RWPE1 (cell line): Measurements from ENCODE around the gene ANK2.

Experiments
- CTCF ChIA-PET: fragments of 350-600 bp; sonication (Branson Sonifier 250); formaldehyde crosslinking; extraction: SDS; loops from one replicate; lab custom pipeline; 2021; lab: Yijun Ruan, JAX
- POLR2A ChIA-PET: fragments of 400-600 bp; formaldehyde crosslinking; extraction: SDS; loops from one replicate; lab custom pipeline; 2020; ENCODE audit warnings: antibody characterized with exemption; ENCODE audit not compliant: low non-redundant PET; lab: Yijun Ruan, JAX
- DNase-seq: peaks from one replicate; pipeline ENCODE4 v3.0.0; 2012; ENCODE audit warnings: low spot score
- H3K27ac ChIP-seq: fragments of 450-650 bp; 2 replicates; pipeline ENCODE4 v1.5.1; 2017
- TF ChIP-seq, protein P1 (sequence below): fragments of 450-650 bp; conservative IDR thresholded peaks from 2 replicates; pipeline ENCODE4 v1.5.1; 2017; ENCODE audit warnings: low read depth, mild to moderate bottlenecking

Gene ANK2

DNA sequence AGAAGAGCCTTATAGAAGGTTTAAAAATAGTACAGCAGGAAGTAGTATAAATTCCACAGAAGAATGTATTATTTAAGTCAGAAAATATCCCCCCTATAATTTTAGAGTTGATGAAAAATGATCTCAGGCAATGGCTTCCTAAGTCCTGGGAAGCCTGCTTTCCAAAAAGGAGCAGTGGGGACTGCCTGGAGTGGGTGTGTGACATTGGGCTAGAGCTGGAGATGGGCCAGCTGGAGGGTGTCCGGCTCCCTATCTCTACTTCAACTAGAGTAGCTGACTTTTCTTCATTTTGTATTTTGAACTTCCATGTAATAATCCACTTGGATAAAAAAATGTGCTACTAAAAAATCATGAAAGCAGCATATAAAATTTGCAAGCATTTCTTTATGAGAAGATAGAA, 253.9 kb downstream of the ANK2 start:
- ChIA-PET POLR2A (no interaction called here), CTCF (no interaction called here)
- TF ChIP-seq, protein P1, sequence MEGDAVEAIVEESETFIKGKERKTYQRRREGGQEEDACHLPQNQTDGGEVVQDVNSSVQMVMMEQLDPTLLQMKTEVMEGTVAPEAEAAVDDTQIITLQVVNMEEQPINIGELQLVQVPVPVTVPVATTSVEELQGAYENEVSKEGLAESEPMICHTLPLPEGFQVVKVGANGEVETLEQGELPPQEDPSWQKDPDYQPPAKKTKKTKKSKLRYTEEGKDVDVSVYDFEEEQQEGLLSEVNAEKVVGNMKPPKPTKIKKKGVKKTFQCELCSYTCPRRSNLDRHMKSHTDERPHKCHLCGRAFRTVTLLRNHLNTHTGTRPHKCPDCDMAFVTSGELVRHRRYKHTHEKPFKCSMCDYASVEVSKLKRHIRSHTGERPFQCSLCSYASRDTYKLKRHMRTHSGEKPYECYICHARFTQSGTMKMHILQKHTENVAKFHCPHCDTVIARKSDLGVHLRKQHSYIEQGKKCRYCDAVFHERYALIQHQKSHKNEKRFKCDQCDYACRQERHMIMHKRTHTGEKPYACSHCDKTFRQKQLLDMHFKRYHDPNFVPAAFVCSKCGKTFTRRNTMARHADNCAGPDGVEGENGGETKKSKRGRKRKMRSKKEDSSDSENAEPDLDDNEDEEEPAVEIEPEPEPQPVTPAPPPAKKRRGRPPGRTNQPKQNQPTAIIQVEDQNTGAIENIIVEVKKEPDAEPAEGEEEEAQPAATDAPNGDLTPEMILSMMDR, result no peak

GRCh38 chr4:113311047-113311446, 261.6 kb downstream of the ANK2 start:
- DNase-seq, result peak; percentile 84
- ChIA-PET POLR2A (no interaction called here), CTCF (no interaction called here)
- TF ChIP-seq, protein P1, result no peak
- no peak overlapping the region for H3K27ac ChIP-seq

More for the DNA sequence above, 253.9 kb downstream of the ANK2 start:
- no peak for DNase-seq
- no peak overlapping the region for H3K27ac ChIP-seq

- TF ChIP-seq, protein P1, result no peak
- POLR2A ChIA-PET, result no interaction called here
- CTCF ChIA-PET, result interaction anchor here (0.6 to 0.7 kb wide), 2 partner anchors 1687 to 1782 kb away, joined by 3 to 6 read pairs; no protein-coding TSS in a partner anchor
- DNase-seq, result no peak
- no peak overlapping the region for H3K27ac ChIP-seq
Observed at GRCh38 chr4:113312529-113312928, 263.1 kb downstream of the ANK2 start.

DNA sequence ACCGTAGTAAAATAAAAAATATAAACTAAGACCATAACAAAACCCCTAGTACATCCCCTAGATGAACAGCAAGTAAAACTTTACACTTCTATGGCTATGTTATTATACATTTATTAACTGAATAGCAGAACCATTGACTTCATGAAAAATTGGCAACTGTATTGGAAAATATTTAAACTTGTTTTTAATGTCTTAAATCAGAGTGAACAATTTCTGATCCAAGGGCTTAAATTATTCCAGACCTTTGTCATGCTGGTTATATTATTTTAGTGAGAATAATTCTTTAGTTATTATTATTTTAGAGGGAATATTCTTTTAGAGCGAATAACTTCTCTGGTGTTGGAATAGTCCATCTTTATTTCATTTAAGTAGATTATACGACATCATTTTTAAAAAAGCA, 265.0 kb downstream of the ANK2 start:
- POLR2A ChIA-PET, result no interaction called here
- TF ChIP-seq, protein P1, result no peak
- H3K27ac ChIP-seq, result no peak overlapping the region
- CTCF ChIA-PET, result no interaction called here
- no peak for DNase-seq

DNA sequence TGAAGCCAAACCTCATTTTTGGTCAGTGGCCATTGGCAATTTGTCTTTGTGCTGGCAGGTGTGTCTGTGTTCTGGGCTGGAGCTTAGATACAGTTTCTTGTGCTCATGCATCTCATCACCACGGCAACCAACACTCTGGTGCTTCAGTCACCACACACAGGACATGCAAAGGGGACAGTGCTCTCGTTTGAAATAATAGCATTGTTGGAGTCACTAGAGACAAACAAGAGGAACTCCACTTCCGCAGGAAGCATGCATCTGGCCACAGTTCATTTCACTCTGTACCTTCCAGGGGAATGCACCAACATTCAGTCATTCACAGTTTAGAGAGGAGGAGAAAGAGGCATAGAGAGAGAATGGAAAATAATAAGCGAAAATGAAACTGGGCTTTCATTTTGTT, 267.4 kb downstream of the ANK2 start:
- H3K27ac ChIP-seq, result no peak overlapping the region
- ChIA-PET POLR2A (no interaction called here), CTCF (no interaction called here)
- TF ChIP-seq, protein P1, result no peak
- no peak for DNase-seq

DNA sequence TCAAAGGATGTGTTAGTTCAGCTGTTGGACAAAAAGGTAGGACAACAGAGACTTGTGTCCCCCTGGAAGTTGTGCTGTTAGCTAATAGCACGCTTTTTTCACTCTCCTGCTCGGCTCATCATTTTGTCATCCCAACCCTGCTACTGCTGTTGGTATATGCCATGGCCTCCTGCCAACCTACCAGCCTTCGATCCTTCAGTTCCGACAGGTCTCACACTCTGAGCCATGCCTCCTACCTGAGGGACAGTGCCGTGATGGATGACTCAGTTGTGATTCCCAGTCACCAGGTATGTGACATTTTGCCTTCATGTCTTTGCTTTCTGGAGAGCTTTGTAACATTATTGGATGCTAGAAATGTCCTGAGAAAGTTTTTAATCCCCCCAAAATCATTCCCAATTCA, 268.1 kb downstream of the ANK2 start:
- no peak for DNase-seq
- no peak overlapping the region for H3K27ac ChIP-seq
- ChIA-PET POLR2A (no interaction called here), CTCF (no interaction called here)
- TF ChIP-seq, protein P1, result no peak
